Fibroblast of skin of scalp (primary cell): Measurements from ENCODE around the gene AUTS2.
A peak's percentile ranks its signal among the peaks of the same experiment; 100 is the strongest.

Source experiments
- DNase-seq: peaks from one replicate; pipeline ENCODE4 v3.0.0-alpha.2; 2013

The AUTS2 gene

GRCh38 chr7:70142247-70142932, 544.1 kb downstream of the AUTS2 start:
- peak; percentile 40 for DNase-seq

DNA sequence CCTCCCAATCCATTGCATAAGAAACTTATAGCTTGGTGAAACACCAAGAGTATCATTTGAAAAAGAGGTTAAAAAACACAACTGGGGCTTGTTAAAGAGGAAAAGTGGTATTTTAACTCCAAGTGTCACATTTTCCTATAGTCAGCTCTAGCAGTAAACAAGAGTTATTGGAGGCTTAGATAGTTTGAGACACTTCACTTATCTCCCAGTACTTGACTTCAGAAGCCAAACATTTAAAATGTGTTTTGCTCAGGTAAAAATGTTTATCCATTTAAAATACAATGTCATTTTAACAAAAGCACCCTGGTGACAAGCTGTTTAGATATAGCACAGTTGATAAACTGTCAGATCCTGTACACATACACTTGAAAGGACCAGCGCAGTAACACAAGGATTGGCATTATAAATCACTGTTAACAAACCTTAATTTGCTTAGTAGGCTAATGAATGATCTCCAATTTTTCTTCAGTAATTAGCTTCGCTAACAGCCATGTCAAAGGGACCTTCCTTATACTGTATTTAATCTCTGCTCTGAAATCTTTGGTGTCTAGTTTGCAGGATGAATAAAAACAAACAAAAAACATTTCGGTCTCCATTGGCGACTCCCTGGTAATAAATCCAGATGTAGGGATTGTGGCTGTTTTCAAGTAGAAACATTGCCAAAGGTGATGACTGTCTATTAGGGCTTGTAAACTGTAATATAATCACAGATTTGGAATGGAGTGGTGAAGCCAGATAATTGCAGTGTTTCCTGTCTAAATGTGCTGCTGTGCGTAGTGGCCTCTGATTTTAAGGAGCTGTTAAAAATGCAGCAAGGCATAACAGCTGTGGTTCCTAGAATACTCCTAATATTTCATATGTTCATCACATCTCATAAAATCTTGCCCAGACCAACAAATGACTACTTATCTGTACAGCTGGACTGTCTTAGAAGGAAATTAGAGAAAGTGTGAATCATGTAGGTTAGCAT, 545.1 kb downstream of the AUTS2 start:
- peak; percentile 68 for DNase-seq

GRCh38 chr7:70148997-70149396, 550.7 kb downstream of the AUTS2 start:
- no peak for DNase-seq

- no peak for DNase-seq
These were observed 554.0 kb downstream of the AUTS2 start for GRCh38 chr7:70152313-70152712.

DNA sequence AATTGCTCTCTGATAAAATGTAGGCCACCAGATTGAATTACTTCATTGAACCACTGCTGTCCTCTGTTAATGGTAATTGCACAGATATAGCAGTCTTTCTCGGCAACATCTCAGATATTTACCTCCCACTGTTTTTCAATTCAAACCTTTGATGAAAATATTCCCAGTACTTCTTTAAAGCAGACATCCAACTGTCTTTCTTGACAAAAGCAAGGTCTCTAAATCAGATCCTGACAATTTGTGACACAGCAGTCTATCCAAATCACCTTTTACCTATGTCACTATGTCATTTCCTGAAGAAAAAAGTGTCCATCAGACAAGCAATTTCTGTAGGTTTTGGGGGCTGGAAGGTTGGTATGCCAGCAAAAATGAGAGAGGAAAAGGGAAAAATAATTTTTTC, 555.7 kb downstream of the AUTS2 start:
- DNase-seq = no peak

DNA sequence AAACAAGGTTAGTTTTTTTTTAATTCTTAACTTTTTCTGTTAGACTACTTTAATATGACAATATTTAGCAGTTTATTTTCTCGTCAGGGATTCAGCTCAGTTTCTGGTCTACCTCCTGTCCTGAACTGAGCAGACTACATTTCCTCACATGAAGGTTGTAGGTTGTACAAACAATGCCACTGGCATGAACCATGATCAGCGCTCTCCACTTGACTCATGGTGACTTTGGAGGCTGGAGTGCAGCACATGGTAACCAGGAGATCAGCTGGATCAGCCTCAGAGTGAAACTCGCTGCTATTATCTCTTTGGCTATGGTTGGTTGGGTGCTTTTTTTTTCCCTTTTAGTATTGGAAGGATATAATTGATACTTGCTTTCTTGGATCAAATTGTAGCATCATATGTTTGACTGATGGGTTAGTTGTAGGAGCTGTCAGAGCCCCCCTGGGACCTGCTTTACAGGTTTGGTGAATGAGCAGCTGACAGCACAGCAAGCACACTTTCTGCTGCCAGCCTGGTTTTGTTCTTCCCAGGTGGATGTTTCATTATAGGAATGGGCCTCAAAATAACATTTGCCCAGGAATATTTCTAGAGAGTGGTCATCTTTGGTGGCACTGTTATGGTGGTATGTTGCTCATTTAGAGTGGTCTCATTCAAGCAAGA, 556.4 kb downstream of the AUTS2 start:
- DNase-seq = no peak

- no peak for DNase-seq
These were observed 557.8 kb downstream of the AUTS2 start for GRCh38 chr7:70156057-70156456.

DNA sequence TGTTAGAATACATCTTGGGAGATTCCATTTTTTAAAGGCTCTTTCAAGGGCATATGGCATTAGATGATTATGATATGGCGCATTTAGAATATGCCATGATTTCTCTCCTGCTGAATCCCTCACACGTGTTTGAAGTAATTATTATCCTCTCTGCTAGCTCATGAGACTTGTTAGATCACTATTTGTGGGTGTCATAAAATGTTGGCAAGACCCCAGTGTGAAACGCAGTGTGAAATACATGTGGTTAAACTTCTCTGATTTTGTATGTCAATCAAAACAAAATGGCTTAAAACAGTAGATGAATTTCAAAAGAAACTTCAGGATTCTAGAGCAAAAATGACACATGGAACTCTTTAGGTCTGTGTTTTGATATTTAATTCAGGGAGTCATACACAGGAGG, 560.8 kb downstream of the AUTS2 start:
- DNase-seq = peak; percentile 23

GRCh38 chr7:70165477-70166170, 567.3 kb downstream of the AUTS2 start:
- DNase-seq = no peak

DNA sequence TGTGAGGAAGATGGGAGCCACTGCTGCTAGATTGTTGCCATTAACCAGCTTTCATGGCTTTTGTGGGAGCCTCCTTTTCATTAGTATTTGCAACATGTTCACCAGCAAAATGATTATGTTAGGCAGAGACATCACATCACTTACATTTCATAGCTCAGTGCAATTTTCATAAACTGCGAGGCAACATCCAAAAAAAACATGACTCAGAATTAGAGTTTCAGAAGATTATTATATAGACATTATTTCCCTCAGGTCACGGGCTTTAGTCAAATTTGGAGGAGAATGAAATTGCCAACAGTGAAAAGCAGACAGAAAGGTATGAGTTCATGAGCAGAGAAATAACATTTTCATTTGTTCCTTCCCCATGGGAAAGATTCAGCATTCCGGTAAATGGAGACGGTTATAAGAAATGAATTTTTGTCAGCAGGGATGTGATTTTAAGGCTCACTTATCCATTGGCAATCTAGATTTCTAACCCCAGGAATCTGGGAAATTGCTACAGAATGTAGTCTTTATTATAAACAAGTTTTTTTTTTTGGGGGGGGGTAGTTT, 573.2 kb downstream of the AUTS2 start:
- DNase-seq = peak; percentile 62

DNA sequence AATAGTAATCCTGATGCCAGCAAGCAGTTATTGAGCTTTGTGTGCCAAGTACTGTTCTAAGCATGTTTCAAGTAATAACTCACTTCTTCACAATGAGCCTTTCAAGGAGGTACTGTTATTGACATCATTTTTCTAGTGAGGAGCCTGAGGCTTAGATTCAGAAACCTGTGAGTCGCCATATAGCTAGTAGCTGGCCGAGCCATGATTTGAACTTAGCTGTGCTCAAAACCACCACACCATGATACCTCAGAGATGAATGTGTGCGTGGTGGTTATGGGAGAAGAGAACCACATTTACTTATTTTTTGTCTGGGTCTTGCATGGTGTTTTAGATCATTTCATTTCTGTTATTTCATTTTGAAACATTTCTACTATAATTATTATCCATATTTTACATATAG, 578.9 kb downstream of the AUTS2 start:
- DNase-seq = peak; percentile 73

- DNase-seq = no peak
These were observed 579.9 kb downstream of the AUTS2 start for GRCh38 chr7:70178211-70178610.

DNA sequence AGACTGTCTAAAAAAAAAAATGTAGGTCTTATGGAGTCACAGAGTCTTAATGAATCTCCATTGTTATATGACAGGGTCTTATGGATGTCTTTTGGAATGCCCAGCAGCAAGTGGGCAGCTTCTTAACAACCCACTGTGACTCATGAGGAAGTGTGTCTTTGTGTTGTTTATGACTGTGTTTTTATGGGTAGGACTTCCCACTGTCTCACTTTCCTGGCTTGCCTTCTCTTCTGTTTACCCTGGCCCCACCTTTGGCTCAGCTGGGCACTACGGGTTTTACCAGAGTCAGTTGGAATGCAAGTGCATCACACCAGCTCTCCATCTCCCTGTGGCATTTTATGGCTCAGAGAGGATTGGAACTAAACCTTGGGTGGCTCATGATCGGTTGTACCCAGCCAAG, 580.5 kb downstream of the AUTS2 start:
- DNase-seq = peak; percentile 44

DNA sequence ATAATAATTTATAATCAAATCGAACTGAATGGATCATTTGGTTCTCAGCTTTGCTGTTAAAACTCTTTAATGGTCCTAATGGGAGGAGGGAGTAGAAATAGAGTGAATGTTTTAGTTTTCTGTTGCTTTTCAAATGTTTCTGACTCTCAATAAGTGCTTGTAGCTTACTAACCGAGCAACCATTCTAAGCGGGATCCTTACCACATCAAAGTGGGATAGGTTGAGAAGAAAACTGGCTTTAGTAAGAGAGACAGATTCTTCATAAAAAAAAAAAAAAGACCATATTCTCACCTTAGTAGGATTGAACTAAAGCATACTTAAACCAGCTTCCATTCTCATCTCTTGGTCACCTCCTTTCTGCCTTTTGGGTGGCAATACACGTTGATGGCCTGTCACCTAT, 584.2 kb downstream of the AUTS2 start:
- no peak for DNase-seq

DNA sequence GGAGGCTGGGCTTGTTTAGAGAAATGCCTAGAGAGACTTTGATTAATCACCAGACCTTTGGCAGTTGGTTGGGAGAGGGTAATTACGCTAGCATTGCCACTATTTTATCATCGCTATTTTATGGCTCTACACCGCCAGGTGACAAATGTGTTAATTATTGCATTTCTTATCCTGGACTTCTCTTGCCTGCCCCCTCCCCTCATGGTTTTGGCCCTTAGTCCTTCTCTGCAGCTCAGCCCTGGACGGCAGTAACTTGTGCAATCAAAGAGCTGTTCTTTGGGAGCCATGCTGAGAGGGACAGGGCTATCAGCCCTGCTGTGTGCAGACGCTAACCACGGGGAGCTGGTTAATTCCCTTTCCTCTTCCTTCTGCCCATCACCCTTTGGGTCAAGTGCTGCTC, 585.0 kb downstream of the AUTS2 start:
- DNase-seq = no peak

GRCh38 chr7:70188901-70189650, 590.8 kb downstream of the AUTS2 start:
- DNase-seq = peak; percentile 70

DNA sequence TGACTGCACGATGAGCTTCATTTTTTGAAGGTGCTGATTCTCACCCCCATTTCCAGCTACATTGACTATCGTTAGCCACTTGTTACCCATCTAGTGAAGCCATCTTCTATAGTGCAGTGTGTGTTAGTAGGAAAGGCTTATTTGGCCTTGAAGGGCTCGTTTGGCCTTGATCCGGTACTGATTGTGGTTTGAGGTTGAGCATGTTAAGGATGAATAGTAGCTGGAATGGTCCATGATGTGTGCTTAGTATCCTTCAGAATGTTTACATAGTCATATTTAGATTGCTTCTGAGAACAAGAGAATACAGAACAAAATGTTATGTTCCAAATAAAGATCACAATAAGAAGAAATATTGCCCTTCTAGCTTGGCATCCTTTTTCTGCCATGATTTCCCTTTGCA, 591.5 kb downstream of the AUTS2 start:
- DNase-seq = no peak

GRCh38 chr7:70190281-70190680, 592.0 kb downstream of the AUTS2 start:
- DNase-seq = no peak

DNA sequence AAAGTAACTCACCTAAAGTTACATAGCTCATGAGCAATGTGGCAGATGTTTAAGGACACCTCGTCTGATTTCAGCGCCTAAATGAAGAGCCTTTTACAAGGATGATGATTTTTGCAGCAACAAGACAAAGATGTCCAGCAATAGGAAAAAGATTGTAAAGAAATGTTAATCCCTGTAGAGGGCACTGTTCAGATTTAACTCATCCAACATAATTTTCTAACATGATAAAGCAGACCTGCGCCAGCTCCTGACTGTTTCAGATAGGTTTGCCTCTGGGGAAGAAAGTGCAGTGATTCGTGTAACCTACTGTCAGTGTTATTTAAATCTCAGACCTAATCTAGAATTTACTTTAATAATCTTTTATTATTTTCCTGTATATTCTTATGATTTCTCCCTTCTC, 595.2 kb downstream of the AUTS2 start:
- peak; percentile 31 for DNase-seq

GRCh38 chr7:70208236-70209063, 610.2 kb downstream of the AUTS2 start:
- DNase-seq = peak; percentile 17
